C4-2B (cell line): ENCODE measurements around the gene CLEC2D.
"Not testable (repeated sequence)": the region's sequence is repeated elsewhere in the genome, so short reads cannot be mapped to it uniquely, and the experiment has no call there.

Experiments
- H3K27ac ChIP-seq: fragments of 450-650 bp; 2 replicates; pipeline ENCODE4 v1.5.1; 2017
- ZFX ChIP-seq: fragments of 450-650 bp; IDR thresholded peaks from 2 replicates; pipeline ENCODE4 v1.6.1; 2017
- TF ChIP-seq, protein P1 (sequence below): fragments of 450-650 bp; conservative IDR thresholded peaks from 2 replicates; pipeline ENCODE4 v1.5.1; 2017; ENCODE audit warnings: mild to moderate bottlenecking

Gene CLEC2D

DNA sequence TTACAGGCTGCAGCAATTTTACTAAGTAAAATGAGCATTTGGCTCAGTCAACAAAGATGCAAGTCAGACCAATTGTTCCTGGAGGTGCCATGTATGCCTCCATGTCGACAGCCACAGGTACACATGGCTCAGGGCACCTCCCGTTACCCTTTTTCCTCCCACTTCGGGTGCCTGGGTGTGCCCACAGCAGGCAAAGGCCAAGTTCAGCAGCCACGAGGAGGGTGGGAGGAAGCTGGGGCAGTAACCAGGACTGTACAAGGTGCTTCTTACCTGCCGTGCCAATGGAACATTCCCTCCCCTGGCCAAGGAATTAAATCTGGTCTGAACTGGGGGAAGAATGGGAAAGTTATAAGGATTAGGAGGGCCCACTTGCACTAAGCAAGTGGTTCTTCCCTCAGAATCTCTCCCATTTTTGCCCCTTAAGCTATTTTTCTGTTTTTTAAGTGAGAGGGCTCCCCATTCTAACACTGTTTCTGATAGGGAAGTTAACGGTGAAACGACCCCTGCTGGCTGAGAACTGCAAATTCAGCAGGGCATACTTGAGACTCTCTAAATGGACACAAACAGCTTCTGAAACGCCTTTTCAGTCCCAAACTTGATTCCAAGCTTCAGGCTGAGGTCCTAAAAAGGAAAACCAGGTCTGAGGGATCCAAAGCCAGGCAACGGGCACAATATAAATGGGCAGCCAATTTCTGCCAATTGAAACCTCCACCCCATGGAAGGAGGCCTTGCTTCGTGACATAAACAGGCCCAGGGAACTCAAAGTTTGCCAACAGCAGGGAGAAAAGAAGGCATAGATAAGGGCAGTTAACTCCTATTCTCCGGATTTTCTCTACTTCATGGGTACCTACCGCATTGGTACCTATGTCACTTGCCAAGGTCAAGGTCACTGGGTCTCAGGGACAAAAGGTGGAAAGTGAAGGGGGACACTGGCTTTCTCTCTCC lies 38.6 kb downstream of the CLEC2D start:
- no peak overlapping the region for H3K27ac ChIP-seq
- TF ChIP-seq, protein P1, sequence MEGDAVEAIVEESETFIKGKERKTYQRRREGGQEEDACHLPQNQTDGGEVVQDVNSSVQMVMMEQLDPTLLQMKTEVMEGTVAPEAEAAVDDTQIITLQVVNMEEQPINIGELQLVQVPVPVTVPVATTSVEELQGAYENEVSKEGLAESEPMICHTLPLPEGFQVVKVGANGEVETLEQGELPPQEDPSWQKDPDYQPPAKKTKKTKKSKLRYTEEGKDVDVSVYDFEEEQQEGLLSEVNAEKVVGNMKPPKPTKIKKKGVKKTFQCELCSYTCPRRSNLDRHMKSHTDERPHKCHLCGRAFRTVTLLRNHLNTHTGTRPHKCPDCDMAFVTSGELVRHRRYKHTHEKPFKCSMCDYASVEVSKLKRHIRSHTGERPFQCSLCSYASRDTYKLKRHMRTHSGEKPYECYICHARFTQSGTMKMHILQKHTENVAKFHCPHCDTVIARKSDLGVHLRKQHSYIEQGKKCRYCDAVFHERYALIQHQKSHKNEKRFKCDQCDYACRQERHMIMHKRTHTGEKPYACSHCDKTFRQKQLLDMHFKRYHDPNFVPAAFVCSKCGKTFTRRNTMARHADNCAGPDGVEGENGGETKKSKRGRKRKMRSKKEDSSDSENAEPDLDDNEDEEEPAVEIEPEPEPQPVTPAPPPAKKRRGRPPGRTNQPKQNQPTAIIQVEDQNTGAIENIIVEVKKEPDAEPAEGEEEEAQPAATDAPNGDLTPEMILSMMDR, result peak; percentile 92
- no peak for TF ChIP-seq ZFX

- TF ChIP-seq ZFX, result no peak
- no peak overlapping the region for H3K27ac ChIP-seq
Measured at GRCh38 chr12:9708853-9709252, 39.3 kb downstream of the CLEC2D start.

DNA sequence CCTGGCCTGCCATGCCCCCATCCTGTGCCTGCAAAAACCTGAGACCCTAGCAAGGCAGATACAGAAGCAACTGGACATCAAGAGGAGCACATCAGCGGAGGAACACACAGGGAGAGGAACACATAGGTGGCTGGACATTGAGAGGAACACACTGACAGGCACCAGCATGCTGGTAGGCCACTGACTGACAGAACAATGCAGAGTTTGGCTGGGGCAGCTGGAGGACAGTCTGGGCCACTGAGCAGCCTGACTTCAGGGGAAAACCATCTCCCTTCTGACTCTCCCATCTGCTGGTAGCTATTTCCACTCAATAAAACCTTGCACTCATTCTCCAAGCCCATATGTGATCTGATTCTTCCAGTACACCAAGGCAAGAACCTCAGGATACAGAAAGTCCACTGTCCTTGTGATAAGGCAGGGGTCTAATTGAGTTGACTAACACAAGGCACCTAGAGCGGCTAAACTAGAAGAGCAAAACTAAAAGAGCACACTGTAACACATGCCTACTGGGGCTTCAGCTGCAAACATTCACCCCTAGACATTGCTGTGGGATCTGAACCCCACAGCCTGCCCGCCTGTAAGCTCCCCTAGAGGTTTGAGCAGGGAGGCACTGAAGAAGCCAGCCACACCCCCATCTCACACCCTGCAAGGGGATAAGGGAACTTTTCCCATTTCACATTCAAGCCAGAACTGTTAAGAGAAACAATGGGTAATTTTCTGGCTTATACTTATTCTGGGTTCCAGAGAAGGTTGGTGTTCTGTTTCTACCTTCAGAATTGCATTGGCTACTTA lies 41.3 kb downstream of the CLEC2D start:
- H3K27ac ChIP-seq, result no peak overlapping the region
- no peak for TF ChIP-seq ZFX
- TF ChIP-seq, protein P1, result no peak

GRCh38 chr12:9711664-9712063 lies 42.2 kb downstream of the CLEC2D start:
- TF ChIP-seq ZFX, result no peak
- TF ChIP-seq, protein P1, result no peak
- H3K27ac ChIP-seq, result no peak overlapping the region

GRCh38 chr12:9713032-9713558 lies 43.6 kb downstream of the CLEC2D start:
- not testable (repeated sequence) for H3K27ac ChIP-seq

GRCh38 chr12:9717070-9717925 lies 47.8 kb downstream of the CLEC2D start:
- no peak overlapping the region for H3K27ac ChIP-seq
- TF ChIP-seq ZFX, result no peak
- TF ChIP-seq, protein P1, result no peak

- H3K27ac ChIP-seq, result no peak overlapping the region
- no peak for TF ChIP-seq ZFX
- TF ChIP-seq, protein P1, result no peak
Measured at GRCh38 chr12:9718968-9719367, 49.5 kb downstream of the CLEC2D start.
